ENCODE measurements around the gene GINS1. TPM values are rescaled to one million over a fixed set of nuclear protein-coding genes. Genes with fewer than 3 reads are reported as not detected.
A peak's percentile ranks its signal among the peaks of the same experiment; 100 is the strongest.

Gene GINS1
- total RNA-seq, 1 experiment from 2014 or later = 36.0 TPM

DNA sequence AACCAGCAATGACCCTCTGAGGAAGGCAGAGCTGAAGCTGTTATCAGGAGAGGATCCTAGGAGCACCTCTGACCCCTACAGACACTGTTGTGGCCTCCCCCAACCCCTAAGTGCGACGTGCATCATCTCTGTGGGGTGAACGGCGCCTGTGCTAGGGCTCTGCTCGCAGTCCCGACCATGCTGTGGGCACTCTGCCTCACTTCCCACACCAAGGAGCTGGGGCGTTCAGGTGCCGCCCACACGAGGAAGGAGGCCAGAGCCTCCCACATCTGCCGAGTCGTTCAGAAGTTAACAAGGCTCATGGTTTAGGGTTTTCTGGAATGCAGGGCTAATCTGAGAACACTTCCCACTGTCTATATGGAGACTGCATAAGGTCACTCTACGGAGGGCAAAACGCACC, 62.1 kb downstream of the GINS1 start:
- POLR2A ChIA-PET = no interaction called here

DNA sequence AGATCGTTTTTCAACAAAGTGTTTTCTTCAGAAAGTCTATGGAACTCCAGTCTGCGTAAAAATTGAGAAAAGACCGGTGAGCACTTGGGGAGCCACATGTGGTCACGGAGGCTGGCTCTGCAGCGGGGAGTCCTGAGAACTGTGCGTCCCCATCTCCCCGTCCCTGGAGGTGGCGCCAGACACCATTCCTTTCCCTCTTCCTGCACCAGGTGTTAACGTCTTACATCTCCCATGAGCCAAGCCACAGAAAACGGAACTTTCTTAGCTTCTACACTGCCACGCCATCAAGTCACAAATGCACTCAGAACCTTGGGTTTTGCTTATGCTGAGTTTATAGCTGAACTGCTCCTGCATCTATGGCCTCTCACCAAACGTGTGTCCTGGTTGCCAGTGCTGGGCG, 62.6 kb downstream of the GINS1 start:
- ChIA-PET CTCF (no interaction called here), POLR2A (no interaction called here)
- H3K4me3 ChIP-seq (ENCODE audit: low read depth in 2 of 2, low read length in 2 of 2) = no peak overlapping the region
- in situ Hi-C loops (cut with HindIII; ENCODE audit: low pct_unique_long_range_greater_than_20kb, low sequenced_read_pairs) = no loop called here
- ATAC-seq = peak; percentile 51; the same call in 1 of the 2 replicates
- no peak for TF ChIP-seq POLR2AphosphoS5 (IDR thresholded peaks at IDR 0.05; ENCODE audit: low read depth, low read length)
- no peak for TF ChIP-seq SIN3A (IDR thresholded peaks at IDR 0.05; ENCODE audit: borderline replicate concordance, insufficient read depth, low read depth, low read length)
- TF ChIP-seq, protein P1, sequence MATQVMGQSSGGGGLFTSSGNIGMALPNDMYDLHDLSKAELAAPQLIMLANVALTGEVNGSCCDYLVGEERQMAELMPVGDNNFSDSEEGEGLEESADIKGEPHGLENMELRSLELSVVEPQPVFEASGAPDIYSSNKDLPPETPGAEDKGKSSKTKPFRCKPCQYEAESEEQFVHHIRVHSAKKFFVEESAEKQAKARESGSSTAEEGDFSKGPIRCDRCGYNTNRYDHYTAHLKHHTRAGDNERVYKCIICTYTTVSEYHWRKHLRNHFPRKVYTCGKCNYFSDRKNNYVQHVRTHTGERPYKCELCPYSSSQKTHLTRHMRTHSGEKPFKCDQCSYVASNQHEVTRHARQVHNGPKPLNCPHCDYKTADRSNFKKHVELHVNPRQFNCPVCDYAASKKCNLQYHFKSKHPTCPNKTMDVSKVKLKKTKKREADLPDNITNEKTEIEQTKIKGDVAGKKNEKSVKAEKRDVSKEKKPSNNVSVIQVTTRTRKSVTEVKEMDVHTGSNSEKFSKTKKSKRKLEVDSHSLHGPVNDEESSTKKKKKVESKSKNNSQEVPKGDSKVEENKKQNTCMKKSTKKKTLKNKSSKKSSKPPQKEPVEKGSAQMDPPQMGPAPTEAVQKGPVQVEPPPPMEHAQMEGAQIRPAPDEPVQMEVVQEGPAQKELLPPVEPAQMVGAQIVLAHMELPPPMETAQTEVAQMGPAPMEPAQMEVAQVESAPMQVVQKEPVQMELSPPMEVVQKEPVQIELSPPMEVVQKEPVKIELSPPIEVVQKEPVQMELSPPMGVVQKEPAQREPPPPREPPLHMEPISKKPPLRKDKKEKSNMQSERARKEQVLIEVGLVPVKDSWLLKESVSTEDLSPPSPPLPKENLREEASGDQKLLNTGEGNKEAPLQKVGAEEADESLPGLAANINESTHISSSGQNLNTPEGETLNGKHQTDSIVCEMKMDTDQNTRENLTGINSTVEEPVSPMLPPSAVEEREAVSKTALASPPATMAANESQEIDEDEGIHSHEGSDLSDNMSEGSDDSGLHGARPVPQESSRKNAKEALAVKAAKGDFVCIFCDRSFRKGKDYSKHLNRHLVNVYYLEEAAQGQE (IDR thresholded peaks at IDR 0.05; ENCODE audit: insufficient read depth in 1 of 2, low read depth in 2 of 2, low read length in 1 of 2) = no peak
- TF ChIP-seq, protein P2, sequence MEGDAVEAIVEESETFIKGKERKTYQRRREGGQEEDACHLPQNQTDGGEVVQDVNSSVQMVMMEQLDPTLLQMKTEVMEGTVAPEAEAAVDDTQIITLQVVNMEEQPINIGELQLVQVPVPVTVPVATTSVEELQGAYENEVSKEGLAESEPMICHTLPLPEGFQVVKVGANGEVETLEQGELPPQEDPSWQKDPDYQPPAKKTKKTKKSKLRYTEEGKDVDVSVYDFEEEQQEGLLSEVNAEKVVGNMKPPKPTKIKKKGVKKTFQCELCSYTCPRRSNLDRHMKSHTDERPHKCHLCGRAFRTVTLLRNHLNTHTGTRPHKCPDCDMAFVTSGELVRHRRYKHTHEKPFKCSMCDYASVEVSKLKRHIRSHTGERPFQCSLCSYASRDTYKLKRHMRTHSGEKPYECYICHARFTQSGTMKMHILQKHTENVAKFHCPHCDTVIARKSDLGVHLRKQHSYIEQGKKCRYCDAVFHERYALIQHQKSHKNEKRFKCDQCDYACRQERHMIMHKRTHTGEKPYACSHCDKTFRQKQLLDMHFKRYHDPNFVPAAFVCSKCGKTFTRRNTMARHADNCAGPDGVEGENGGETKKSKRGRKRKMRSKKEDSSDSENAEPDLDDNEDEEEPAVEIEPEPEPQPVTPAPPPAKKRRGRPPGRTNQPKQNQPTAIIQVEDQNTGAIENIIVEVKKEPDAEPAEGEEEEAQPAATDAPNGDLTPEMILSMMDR (IDR thresholded peaks at IDR 0.05) = no peak; the same call in 1 of the 2 replicates
- no peak for TF ChIP-seq TCF7L2 (IDR thresholded peaks at IDR 0.05; ENCODE audit: low read depth, low read length)
- no peaks in the 10 kb centered on the region for H3K4me1 ChIP-seq (ENCODE audit: control insufficient read depth, insufficient read depth, low read length)
- H3K27me3 ChIP-seq (ENCODE audit: control insufficient read depth, insufficient read depth, low read length) = no peaks in the 10 kb centered on the region
- no peak overlapping the region for H3K27ac ChIP-seq (ENCODE audit: low read length)
- no TSS peak for BruUV-seq (replicated peaks)
- no peaks in the 10 kb centered on the region; the same call in 1 of the 2 replicates for H3K36me3 ChIP-seq (ENCODE audit: control insufficient read depth, insufficient read depth, low read length)
- peak; percentile 8 for DNase-seq (ENCODE audit: low read depth, low spot score)
- intact Hi-C loops (cut with micrococcal nuclease; ENCODE audit: unreplicated experiment) = no loop called here
- no peaks in the 10 kb centered on the region for H3K9me3 ChIP-seq (ENCODE audit: control insufficient read depth, insufficient read depth, low read depth, low read length)

More for the DNA sequence above, 62.1 kb downstream of the GINS1 start:
- H3K27ac ChIP-seq (ENCODE audit: low read length) = no peak overlapping the region
- CTCF ChIA-PET = no interaction called here
- in situ Hi-C loops (cut with HindIII; ENCODE audit: low pct_unique_long_range_greater_than_20kb, low sequenced_read_pairs) (no loop called here), intact Hi-C loops (cut with micrococcal nuclease; ENCODE audit: unreplicated experiment) (no loop called here)
- TF ChIP-seq SIN3A (IDR thresholded peaks at IDR 0.05; ENCODE audit: borderline replicate concordance, insufficient read depth, low read depth, low read length) (no peak), POLR2AphosphoS5 (IDR thresholded peaks at IDR 0.05; ENCODE audit: low read depth, low read length) (no peak), TCF7L2 (IDR thresholded peaks at IDR 0.05; ENCODE audit: low read depth, low read length) (no peak)
- TF ChIP-seq, protein P1 (IDR thresholded peaks at IDR 0.05; ENCODE audit: insufficient read depth in 1 of 2, low read depth in 2 of 2, low read length in 1 of 2) = no peak
- TF ChIP-seq, protein P2 (IDR thresholded peaks at IDR 0.05) = no peak
- no peaks in the 10 kb centered on the region; the same call in 1 of the 2 replicates for H3K36me3 ChIP-seq (ENCODE audit: control insufficient read depth, insufficient read depth, low read length)
- ATAC-seq (no peak), DNase-seq (ENCODE audit: low read depth, low spot score) (no peak)
- no TSS peak for BruUV-seq (replicated peaks)
- no peaks in the 10 kb centered on the region for H3K27me3 ChIP-seq (ENCODE audit: control insufficient read depth, insufficient read depth, low read length)
- H3K4me3 ChIP-seq (ENCODE audit: low read depth in 2 of 2, low read length in 2 of 2) = no peak overlapping the region
- H3K9me3 ChIP-seq (ENCODE audit: control insufficient read depth, insufficient read depth, low read depth, low read length) = no peaks in the 10 kb centered on the region
- H3K4me1 ChIP-seq (ENCODE audit: control insufficient read depth, insufficient read depth, low read length) = no peaks in the 10 kb centered on the region

Measured in Panc1 (cell line).